OCI-LY7 (cell line): Measurements from ENCODE around the gene DPT. TPM values are rescaled to one million over a fixed set of nuclear protein-coding genes. Genes with fewer than 3 reads are reported as not detected.

Experiments
- BruUV-seq: library from RNA; stranded (reverse); fragments of 400-500 nt; replicated peaks from 2 replicates; lab custom pipeline; 2021; lab: Mats Ljungman, UMichigan
- CTCF ChIA-PET: fragments of 300-600 bp; sonication (Branson Sonifier 250); formaldehyde crosslinking; loops from one replicate; lab custom pipeline; 2022; ENCODE audit warnings: antibody characterized with exemption; ENCODE audit not compliant: unreplicated experiment; lab: Charles Lee
- POLR2A ChIA-PET: fragments of 300-600 bp; sonication (Branson Sonifier 250); formaldehyde crosslinking; loops from one replicate; lab custom pipeline; 2022; ENCODE audit warnings: antibody characterized with exemption; lab: Charles Lee
- DNase-seq: peaks from one replicate; pipeline ENCODE4 v3.0.0-alpha.2; 2015; ENCODE audit warnings: low spot score
- H2AFZ ChIP-seq: fragments of 200-600 bp; sonication (generic), shearing (Covaris generic); 2 replicates; pipeline ENCODE4 v1.6.1; 2014; ENCODE audit warnings: mild to moderate bottlenecking, antibody characterized with exemption, low read length, moderate library complexity
- H3K27ac ChIP-seq: fragments of 200-600 bp; sonication (generic); 2 replicates; pipeline ENCODE4 v1.5.1; 2014; ENCODE audit warnings: mixed run types, low read depth, mild to moderate bottlenecking, moderate library complexity, low read length, inconsistent platforms; ENCODE audit not compliant: poor library complexity, severe bottlenecking
- H3K36me3 ChIP-seq: fragments of 200-600 bp; sonication (generic); 2 replicates; pipeline ENCODE4 v1.6.1; 2014; ENCODE audit warnings: mild to moderate bottlenecking, antibody characterized with exemption, low read length, moderate library complexity, mixed read lengths; ENCODE audit not compliant: insufficient read depth
- H3K4me1 ChIP-seq: fragments of 200-600 bp; sonication (generic); 2 replicates; pipeline ENCODE4 v1.5.1; 2014; ENCODE audit warnings: mild to moderate bottlenecking, low read length; ENCODE audit not compliant: insufficient read depth, poor library complexity, severe bottlenecking
- H3K4me2 ChIP-seq: fragments of 200-600 bp; sonication (generic); 2 replicates; pipeline ENCODE4 v1.6.1; 2014; ENCODE audit warnings: mild to moderate bottlenecking, low read length
- H3K4me3 ChIP-seq: fragments of 200-600 bp; sonication (generic); 2 replicates; pipeline ENCODE4 v1.5.1; 2014; ENCODE audit warnings: mild to moderate bottlenecking, low read depth, low read length; ENCODE audit not compliant: poor library complexity, severe bottlenecking
- H3K79me2 ChIP-seq: fragments of 200-600 bp; sonication (generic); 2 replicates; pipeline ENCODE4 v1.6.1; 2016; ENCODE audit warnings: low read depth, mild to moderate bottlenecking, low read length, moderate library complexity, mixed read lengths; ENCODE audit not compliant: insufficient read depth
- H3K9me2 ChIP-seq: fragments of 200-600 bp; sonication (generic); 2 replicates; pipeline ENCODE4 v1.6.1; 2016; ENCODE audit warnings: mild to moderate bottlenecking, low read length, mixed read lengths; ENCODE audit not compliant: insufficient read depth
- H3K9me3 ChIP-seq: fragments of 200-600 bp; sonication (generic); 2 replicates; pipeline ENCODE4 v1.6.1; 2014; ENCODE audit warnings: mild to moderate bottlenecking, mixed run types, low read length, mixed read lengths
- H4K20me1 ChIP-seq: fragments of 200-600 bp; sonication (generic); 2 replicates; pipeline ENCODE4 v1.6.1; 2014; ENCODE audit warnings: mild to moderate bottlenecking, antibody characterized with exemption, low read length, moderate library complexity, mixed read lengths; ENCODE audit not compliant: insufficient read depth
- EZH2phosphoT487 ChIP-seq: fragments of 200-600 bp; sonication (generic); IDR thresholded peaks from 2 replicates; pipeline ENCODE4 v1.6.1; 2018; ENCODE audit warnings: low read depth, borderline replicate concordance, mild to moderate bottlenecking, mixed run types, antibody characterized with exemption, low read length, moderate library complexity, mixed read lengths
- intact Hi-C: fragments of 100-400 bp; cut with micrococcal nuclease; formaldehyde crosslinking; loops from one replicate; pipeline ENCODE4 v1.10.0; 2022; ENCODE audit not compliant: unreplicated experiment
- total RNA-seq, 2 experiments: library from RNA; depleted of rRNA in 1 of 2; stranded (reverse); fragments of >200 nt in 1 of 2; shearing (Covaris generic) in 1 of 2; gene quantifications; 2 replicates each; pipeline ENCODE4 v1.2.3, GENCODE V29; 2014 to 2022
- TF ChIP-seq, protein P1 (sequence below): fragments of 200-600 bp; sonication (generic); conservative IDR thresholded peaks from 2 replicates; pipeline ENCODE4 v1.5.1; 2014; ENCODE audit warnings: mild to moderate bottlenecking, antibody characterized with exemption, low read length, moderate library complexity, mixed read lengths

DPT gene
- total RNA-seq, 2 experiments from 2014 or later, result not detected

DNA sequence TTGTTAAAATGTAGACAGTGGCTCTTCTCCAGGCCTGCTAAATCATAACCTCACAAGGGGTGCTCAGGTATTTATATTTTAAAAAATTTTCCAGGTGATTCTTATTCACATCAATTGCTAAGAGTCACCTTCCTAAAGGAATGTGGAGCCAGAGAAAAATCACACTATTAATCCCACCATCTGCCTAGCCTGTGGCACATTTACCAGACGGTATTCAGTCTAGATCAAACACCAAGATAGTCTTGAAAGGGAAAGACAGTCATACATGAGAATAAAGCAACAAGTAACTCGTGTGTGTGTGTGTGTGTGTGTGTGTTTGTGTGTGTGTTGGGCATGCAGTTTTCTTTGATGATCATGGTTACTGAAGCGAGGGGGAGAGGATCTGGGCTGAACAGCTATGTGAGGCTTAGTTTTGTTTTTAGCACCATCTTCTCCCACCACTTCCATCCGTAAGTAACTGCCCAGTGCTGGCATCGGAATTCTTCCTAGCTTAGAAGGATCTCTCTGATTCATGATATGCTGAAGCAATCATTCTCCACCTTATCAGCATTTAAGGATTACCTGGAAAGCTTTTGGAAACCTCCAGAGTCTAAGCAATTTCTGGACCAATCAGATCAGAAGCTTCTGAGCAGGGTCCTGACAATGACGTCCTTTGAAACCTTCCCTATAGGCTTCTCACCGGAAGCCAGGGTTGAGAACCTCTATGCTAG, 2.4 kb upstream of the DPT start:
- Histone ChIP-seq H3K4me1 (no peaks in the 10 kb centered on the region), H3K27ac (no peak overlapping the region), H3K4me2 (no peak overlapping the region), H3K4me3 (no peak overlapping the region), H3K36me3 (no peaks in the 10 kb centered on the region), H2AFZ (no peak overlapping the region), H3K79me2 (no peaks in the 10 kb centered on the region), H4K20me1 (no peaks in the 10 kb centered on the region), H3K9me2 (no peaks in the 10 kb centered on the region), H3K9me3 (no peaks in the 10 kb centered on the region)
- intact Hi-C loops, result no loop called here
- ChIA-PET CTCF (interaction anchor here (0.6 kb wide), 1 partner anchor 248 kb away, joined by 3 read pairs; no protein-coding TSS in a partner anchor), POLR2A (interaction anchor here (0.6 to 0.8 kb wide), 3 partner anchors 247 to 1138 kb away, joined by 3 read pairs; no protein-coding TSS in a partner anchor)
- no TSS peak for BruUV-seq
- DNase-seq, result no peak
- TF ChIP-seq EZH2phosphoT487, result no peak
- TF ChIP-seq, protein P1, sequence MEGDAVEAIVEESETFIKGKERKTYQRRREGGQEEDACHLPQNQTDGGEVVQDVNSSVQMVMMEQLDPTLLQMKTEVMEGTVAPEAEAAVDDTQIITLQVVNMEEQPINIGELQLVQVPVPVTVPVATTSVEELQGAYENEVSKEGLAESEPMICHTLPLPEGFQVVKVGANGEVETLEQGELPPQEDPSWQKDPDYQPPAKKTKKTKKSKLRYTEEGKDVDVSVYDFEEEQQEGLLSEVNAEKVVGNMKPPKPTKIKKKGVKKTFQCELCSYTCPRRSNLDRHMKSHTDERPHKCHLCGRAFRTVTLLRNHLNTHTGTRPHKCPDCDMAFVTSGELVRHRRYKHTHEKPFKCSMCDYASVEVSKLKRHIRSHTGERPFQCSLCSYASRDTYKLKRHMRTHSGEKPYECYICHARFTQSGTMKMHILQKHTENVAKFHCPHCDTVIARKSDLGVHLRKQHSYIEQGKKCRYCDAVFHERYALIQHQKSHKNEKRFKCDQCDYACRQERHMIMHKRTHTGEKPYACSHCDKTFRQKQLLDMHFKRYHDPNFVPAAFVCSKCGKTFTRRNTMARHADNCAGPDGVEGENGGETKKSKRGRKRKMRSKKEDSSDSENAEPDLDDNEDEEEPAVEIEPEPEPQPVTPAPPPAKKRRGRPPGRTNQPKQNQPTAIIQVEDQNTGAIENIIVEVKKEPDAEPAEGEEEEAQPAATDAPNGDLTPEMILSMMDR, result no peak

DNA sequence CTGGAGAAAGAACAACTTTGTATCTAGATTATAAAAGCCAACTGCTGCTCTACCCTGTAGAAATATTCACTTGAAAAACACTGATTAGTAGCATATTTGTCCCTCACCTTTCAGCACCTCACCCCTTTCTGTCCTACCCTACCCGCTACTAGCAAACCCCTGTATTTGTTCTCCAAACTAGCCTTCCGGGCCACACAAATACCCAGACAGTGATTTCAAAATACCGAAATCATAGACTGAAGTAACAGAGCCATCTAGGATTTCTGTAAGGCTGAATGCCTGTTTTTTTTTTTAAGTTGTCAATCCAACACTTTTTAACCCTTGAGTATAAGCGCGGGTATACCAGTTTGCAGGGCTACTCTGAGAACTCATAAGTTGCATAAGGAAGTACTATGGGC, 398 bp upstream of the DPT start:
- ChIA-PET CTCF (no interaction called here), POLR2A (no interaction called here)
- H3K4me1 ChIP-seq, result no peaks in the 10 kb centered on the region
- H3K9me3 ChIP-seq, result no peaks in the 10 kb centered on the region
- TF ChIP-seq, protein P1, result no peak
- no peak for TF ChIP-seq EZH2phosphoT487
- no peak overlapping the region for H3K4me2 ChIP-seq
- no peak overlapping the region for H2AFZ ChIP-seq
- H3K9me2 ChIP-seq, result no peaks in the 10 kb centered on the region
- intact Hi-C loops, result no loop called here
- no peaks in the 10 kb centered on the region for H3K36me3 ChIP-seq
- H3K27ac ChIP-seq, result no peak overlapping the region
- no peak overlapping the region for H3K4me3 ChIP-seq
- no peaks in the 10 kb centered on the region for H4K20me1 ChIP-seq
- no peaks in the 10 kb centered on the region for H3K79me2 ChIP-seq
- BruUV-seq, result no TSS peak
- DNase-seq, result no peak

GRCh38 chr1:168726719-168727118, 2.3 kb downstream of the DPT start:
- DNase-seq, result no peak
- Histone ChIP-seq H3K79me2 (no peaks in the 10 kb centered on the region), H2AFZ (no peak overlapping the region), H3K36me3 (no peaks in the 10 kb centered on the region), H3K4me2 (no peak overlapping the region), H3K4me3 (no peak overlapping the region), H3K9me3 (no peaks in the 10 kb centered on the region), H3K27ac (no peak overlapping the region), H3K4me1 (no peaks in the 10 kb centered on the region), H3K9me2 (no peaks in the 10 kb centered on the region), H4K20me1 (no peaks in the 10 kb centered on the region)
- intact Hi-C loops, result no loop called here
- TF ChIP-seq, protein P1, result no peak
- TF ChIP-seq EZH2phosphoT487, result no peak
- BruUV-seq, result no TSS peak
- POLR2A ChIA-PET, result no interaction called here
- CTCF ChIA-PET, result no interaction called here
